Stimulated activated CD4-positive, alpha-beta T cell treated with anti-CD3 and anti-CD28 coated beads, Interleukin-4, amount 100 ng/mL, for 1 hour (primary cell): ENCODE measurements around the gene C11orf21.

Experiments
- DNase-seq: peaks from one replicate; pipeline ENCODE4 v3.0.0-alpha.2; 2020

The C11orf21 gene

GRCh38 chr11:2307501-2308331, 6.0 kb upstream of the C11orf21 start:
- DNase-seq: no peak

GRCh38 chr11:2306877-2307500, 5.3 kb upstream of the C11orf21 start:
- DNase-seq: no peak

- no peak for DNase-seq
Observed at GRCh38 chr11:2306452-2306823, 4.7 kb upstream of the C11orf21 start.

- DNase-seq: no peak
Observed at GRCh38 chr11:2305788-2306451, 4.2 kb upstream of the C11orf21 start.

GRCh38 chr11:2305140-2305778, 3.5 kb upstream of the C11orf21 start:
- DNase-seq: peak; percentile 87

- DNase-seq: no peak
Observed at GRCh38 chr11:2304506-2305139, 2.9 kb upstream of the C11orf21 start.

GRCh38 chr11:2303627-2304505, 2.1 kb upstream of the C11orf21 start:
- DNase-seq: no peak

GRCh38 chr11:2302896-2303626, 1.3 kb upstream of the C11orf21 start:
- DNase-seq: no peak

GRCh38 chr11:2302306-2302895, 683 bp upstream of the C11orf21 start:
- peak; percentile 26 for DNase-seq

- DNase-seq: peak; percentile 15
Observed at GRCh38 chr11:2300936-2301630, 635 bp downstream of the C11orf21 start.

- DNase-seq: no peak
Observed at GRCh38 chr11:2300290-2300935, 1.3 kb downstream of the C11orf21 start.

- no peak for DNase-seq
Observed at GRCh38 chr11:2299773-2300172, 1.9 kb downstream of the C11orf21 start.

GRCh38 chr11:2298795-2299761, 2.6 kb downstream of the C11orf21 start:
- DNase-seq: peak; percentile 25

- no peak for DNase-seq
Observed at GRCh38 chr11:2298131-2298794, 3.5 kb downstream of the C11orf21 start.

- no peak for DNase-seq
Observed at GRCh38 chr11:2297623-2298030, 4.1 kb downstream of the C11orf21 start.

GRCh38 chr11:2296913-2297622, 4.7 kb downstream of the C11orf21 start:
- DNase-seq: no peak
